Breast epithelium (tissue), 4 donors: ENCODE data around the gene KCND2. TPM values are rescaled to one million over a fixed set of nuclear protein-coding genes. Genes with fewer than 3 reads are reported as not detected.

Experiments
- DNase-seq, 2 donors: peaks; one replicate each; pipeline ENCODE4 v3.0.0-alpha.2; 2019; ENCODE audit warnings: low spot score in 2 of 2
- H3K27ac ChIP-seq, 2 donors: fragments of 200-600 bp; sonication (generic) in 1 of 2; one replicate each; pipeline ENCODE4 v1.5.1; 2016 to 2019; ENCODE audit warnings: mild to moderate bottlenecking in 1 of 2
- H3K27me3 ChIP-seq, 2 donors: fragments of 200-600 bp; sonication (generic) in 1 of 2; one replicate each; pipeline versions ENCODE4 v1.5.1 to v1.6.0; 2017 to 2019; ENCODE audit warnings: control low read depth in 1 of 2, mild to moderate bottlenecking in 1 of 2
- H3K36me3 ChIP-seq: fragments of 200-600 bp; one replicate; pipeline ENCODE4 v1.5.1; 2019
- H3K4me1 ChIP-seq, 2 donors: fragments of 200-600 bp; sonication (generic); one replicate each; pipeline ENCODE4 v1.5.1; 2016 to 2019; ENCODE audit warnings: control low read depth in 1 of 2
- H3K4me3 ChIP-seq, 3 donors: fragments of 200-600 bp; sonication (generic); 1 replicate in 2 of 3; 2 replicates in 1 of 3; pipeline ENCODE4 v1.5.1; 2016 to 2019; ENCODE audit warnings: mild to moderate bottlenecking in 3 of 3, moderate library complexity in 2 of 3
- H3K9me3 ChIP-seq, 2 donors: fragments of 200-600 bp; sonication (generic) in 1 of 2; one replicate each; pipeline ENCODE4 v1.5.1; 2016 to 2019; ENCODE audit warnings: control low read depth in 1 of 2
- POLR2A ChIP-seq: fragments of 450-650 bp; IDR thresholded peaks from one replicate; pipeline ENCODE4 v1.6.1; 2016; ENCODE audit warnings: antibody characterized with exemption, mild to moderate bottlenecking, moderate library complexity
- POLR2AphosphoS5 ChIP-seq, 3 donors: sonication (generic); formaldehyde crosslinking; IDR thresholded peaks; one replicate each; pipeline ENCODE4 v1.6.1; 2017; ENCODE audit warnings: antibody characterized with exemption in 3 of 3
- intact Hi-C: fragments of 100-400 bp; cut with DNase I; formaldehyde crosslinking; loops from one replicate; pipeline ENCODE4 v1.15.1; 2023; ENCODE audit warnings: low total_unique reads
- total RNA-seq, 3 donors: library from RNA; depleted of rRNA; stranded (reverse); fragments of >200 nt; gene quantifications; one replicate each; pipeline ENCODE4 v1.1.0, GENCODE V29; 2016
- TF ChIP-seq, protein P1 (sequence below), 3 donors: fragments of 450-650 bp; IDR thresholded peaks; one replicate each; pipeline ENCODE4 v1.5.1; 2016 to 2017; ENCODE audit warnings: antibody characterized with exemption in 3 of 3, mild to moderate bottlenecking in 3 of 3, moderate library complexity in 3 of 3

KCND2 gene
- total RNA-seq, 3 donors from 2014 or later: 1.9 to 3.6 (median 2.6) TPM

DNA sequence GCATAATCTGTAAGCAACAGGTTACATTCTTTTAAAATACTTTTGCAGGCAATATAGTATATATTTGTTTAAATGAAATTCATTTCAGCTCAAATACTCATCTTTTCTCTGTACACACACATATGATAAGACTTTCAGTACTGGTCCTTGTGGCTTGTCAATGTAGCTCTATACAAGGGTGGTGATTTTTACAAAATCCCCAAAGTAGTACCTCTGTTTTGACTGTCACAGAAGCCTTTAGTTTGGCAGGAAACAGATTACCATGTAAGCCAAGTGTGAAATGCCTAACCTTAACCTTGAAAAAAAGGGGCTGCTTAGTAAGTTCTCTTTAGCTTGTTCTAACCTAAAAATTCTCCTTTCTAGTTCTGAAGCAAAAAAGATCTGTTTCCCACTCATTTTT lies 87.9 kb downstream of the KCND2 start:
- Histone ChIP-seq H3K36me3 (no peaks in the 10 kb centered on the region), H3K27me3 (no peaks in the 10 kb centered on the region), H3K27ac (no peak overlapping the region), H3K4me3 (no peak overlapping the region), H3K4me1 (no peaks in the 10 kb centered on the region), H3K9me3 (no peaks in the 10 kb centered on the region)
- TF ChIP-seq POLR2AphosphoS5 (IDR thresholded peaks at IDR 0.05): no peak
- TF ChIP-seq POLR2A: no peak
- TF ChIP-seq, protein P1, sequence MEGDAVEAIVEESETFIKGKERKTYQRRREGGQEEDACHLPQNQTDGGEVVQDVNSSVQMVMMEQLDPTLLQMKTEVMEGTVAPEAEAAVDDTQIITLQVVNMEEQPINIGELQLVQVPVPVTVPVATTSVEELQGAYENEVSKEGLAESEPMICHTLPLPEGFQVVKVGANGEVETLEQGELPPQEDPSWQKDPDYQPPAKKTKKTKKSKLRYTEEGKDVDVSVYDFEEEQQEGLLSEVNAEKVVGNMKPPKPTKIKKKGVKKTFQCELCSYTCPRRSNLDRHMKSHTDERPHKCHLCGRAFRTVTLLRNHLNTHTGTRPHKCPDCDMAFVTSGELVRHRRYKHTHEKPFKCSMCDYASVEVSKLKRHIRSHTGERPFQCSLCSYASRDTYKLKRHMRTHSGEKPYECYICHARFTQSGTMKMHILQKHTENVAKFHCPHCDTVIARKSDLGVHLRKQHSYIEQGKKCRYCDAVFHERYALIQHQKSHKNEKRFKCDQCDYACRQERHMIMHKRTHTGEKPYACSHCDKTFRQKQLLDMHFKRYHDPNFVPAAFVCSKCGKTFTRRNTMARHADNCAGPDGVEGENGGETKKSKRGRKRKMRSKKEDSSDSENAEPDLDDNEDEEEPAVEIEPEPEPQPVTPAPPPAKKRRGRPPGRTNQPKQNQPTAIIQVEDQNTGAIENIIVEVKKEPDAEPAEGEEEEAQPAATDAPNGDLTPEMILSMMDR (IDR thresholded peaks at IDR 0.05): no peak
- DNase-seq: no peak
- intact Hi-C loops: loop anchor here (10.0 kb wide), 1 partner anchor 1424 kb away; no protein-coding TSS in a partner anchor

DNA sequence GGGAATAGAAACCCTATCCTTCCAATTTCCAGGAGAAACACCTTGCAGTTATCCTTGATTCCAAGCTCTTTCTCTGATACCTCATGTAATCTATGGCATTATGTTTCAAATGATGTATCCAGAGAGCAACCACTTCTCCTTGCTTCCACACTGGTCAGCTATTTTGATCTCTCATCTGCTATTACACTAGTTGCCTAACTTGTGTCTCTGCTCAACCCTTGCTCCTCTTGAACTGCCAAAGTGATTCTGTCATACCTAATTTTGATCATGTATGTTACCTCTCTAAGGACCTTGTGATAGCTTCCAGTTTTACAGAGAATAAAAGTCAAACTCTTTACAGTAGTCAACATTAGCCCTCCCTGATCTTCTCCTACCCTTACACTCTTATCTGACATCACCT lies 90.4 kb downstream of the KCND2 start:
- Histone ChIP-seq H3K4me1 (no peaks in the 10 kb centered on the region), H3K4me3 (no peak overlapping the region), H3K36me3 (no peaks in the 10 kb centered on the region), H3K27me3 (no peaks in the 10 kb centered on the region), H3K9me3 (no peaks in the 10 kb centered on the region), H3K27ac (no peak overlapping the region)
- DNase-seq: no peak
- intact Hi-C loops: loop anchor here (10.0 kb wide), 1 partner anchor 1421 kb away; no protein-coding TSS in a partner anchor
- TF ChIP-seq, protein P1 (IDR thresholded peaks at IDR 0.05): no peak
- TF ChIP-seq POLR2AphosphoS5 (IDR thresholded peaks at IDR 0.05) (no peak), POLR2A (no peak)

DNA sequence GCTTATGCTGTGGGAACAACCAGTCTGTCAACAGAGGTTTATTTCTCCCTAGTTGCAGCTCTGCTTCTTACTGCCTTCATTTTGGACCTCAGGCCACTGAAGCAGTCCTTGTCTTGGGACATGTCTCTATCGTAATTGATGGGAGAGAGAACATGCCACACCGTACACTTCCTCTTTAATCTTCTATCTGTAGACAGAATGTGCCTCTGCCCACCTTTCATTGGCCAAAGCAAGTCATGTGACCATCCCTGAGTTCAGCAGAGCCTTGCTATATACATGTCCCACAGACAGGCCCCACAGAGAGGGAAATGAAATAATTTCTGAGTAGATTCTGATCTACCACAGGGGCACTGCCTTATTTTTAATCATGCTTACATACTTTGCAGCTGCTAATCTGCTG lies 98.0 kb downstream of the KCND2 start:
- TF ChIP-seq, protein P1 (IDR thresholded peaks at IDR 0.05): no peak
- TF ChIP-seq POLR2A: no peak
- no peak for TF ChIP-seq POLR2AphosphoS5 (IDR thresholded peaks at IDR 0.05)
- no peaks in the 10 kb centered on the region for H3K4me1 ChIP-seq
- H3K9me3 ChIP-seq: no peaks in the 10 kb centered on the region
- no peaks in the 10 kb centered on the region for H3K27me3 ChIP-seq
- intact Hi-C loops: no loop called here
- no peak for DNase-seq
- H3K4me3 ChIP-seq: no peak overlapping the region
- H3K36me3 ChIP-seq: no peaks in the 10 kb centered on the region
- no peak overlapping the region for H3K27ac ChIP-seq

DNA sequence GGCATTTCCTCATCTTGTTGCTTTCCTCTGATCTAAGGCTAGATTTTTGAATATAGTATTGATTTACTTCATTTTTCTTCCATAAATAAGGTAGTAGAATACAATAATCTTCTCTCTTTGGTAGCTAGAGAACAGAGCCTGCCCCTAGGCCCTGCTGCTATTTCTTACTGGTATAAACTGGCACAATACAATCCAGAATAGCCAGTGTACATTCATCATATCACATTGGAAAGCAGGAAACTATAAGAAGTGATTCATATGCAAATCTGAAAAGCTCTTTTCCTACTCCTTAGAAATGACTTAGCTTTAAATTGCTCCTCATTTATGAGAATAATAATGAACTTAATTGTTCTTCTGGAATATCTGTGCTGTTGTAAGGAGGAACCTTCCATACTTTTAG lies 100.2 kb downstream of the KCND2 start:
- TF ChIP-seq, protein P1 (IDR thresholded peaks at IDR 0.05): no peak
- TF ChIP-seq POLR2AphosphoS5 (IDR thresholded peaks at IDR 0.05): no peak
- no peak for TF ChIP-seq POLR2A
- intact Hi-C loops: no loop called here

DNA sequence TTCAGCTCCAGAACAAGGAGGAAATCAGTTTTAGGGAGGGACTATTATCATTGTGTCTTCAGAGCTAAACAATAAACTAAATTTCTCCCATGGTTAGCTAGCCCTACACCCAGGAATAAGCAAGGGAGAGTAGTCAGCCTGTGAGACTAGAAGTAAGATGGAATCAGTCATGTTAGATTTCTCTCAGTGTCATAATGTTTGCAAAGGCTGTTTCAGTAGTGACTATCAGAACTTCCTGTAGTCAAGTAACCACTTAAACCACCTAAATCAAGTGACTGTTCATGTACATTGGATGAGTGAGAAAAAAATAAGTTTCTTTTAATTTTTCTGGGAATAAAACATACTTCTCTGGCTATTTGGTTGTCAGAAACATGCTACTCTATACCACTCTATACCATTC lies 121.6 kb downstream of the KCND2 start:
- no peak overlapping the region for H3K27ac ChIP-seq
- TF ChIP-seq POLR2AphosphoS5 (IDR thresholded peaks at IDR 0.05): no peak
- TF ChIP-seq POLR2A: no peak
- TF ChIP-seq, protein P1 (IDR thresholded peaks at IDR 0.05): no peak
- H3K4me1 ChIP-seq: no peaks in the 10 kb centered on the region

More for the DNA sequence above, 100.2 kb downstream of the KCND2 start:
- no peaks in the 10 kb centered on the region for H3K9me3 ChIP-seq
- no peaks in the 10 kb centered on the region for H3K36me3 ChIP-seq
- H3K4me3 ChIP-seq: no peak overlapping the region
- no peaks in the 10 kb centered on the region for H3K27me3 ChIP-seq
- H3K4me1 ChIP-seq: no peaks in the 10 kb centered on the region
- DNase-seq: no peak
- H3K27ac ChIP-seq: no peak overlapping the region

More for the DNA sequence above, 121.6 kb downstream of the KCND2 start:
- DNase-seq: no peak
- no peaks in the 10 kb centered on the region for H3K36me3 ChIP-seq
- no peak overlapping the region for H3K4me3 ChIP-seq
- no peaks in the 10 kb centered on the region for H3K27me3 ChIP-seq
- intact Hi-C loops: no loop called here
- no peaks in the 10 kb centered on the region for H3K9me3 ChIP-seq
